ENCODE results near the gene RNF152.

The RNF152 gene

GRCh38 chr18:61859113-61859512 is 33.7 kb downstream of the RNF152 start:
- no peaks in the 10 kb centered on the region for H3K36me3 ChIP-seq (ENCODE audit: insufficient read depth)
- no peaks in the 10 kb centered on the region for H3K27me3 ChIP-seq (ENCODE audit: insufficient read depth, low read depth)
- H3K4me2 ChIP-seq: no peak overlapping the region
- H3K4me3 ChIP-seq (IDR thresholded peaks at IDR 0.05; ENCODE audit: insufficient read depth, low read depth, low read length): no peak overlapping the region
- no peaks in the 10 kb centered on the region for H3K4me1 ChIP-seq (ENCODE audit: low read depth, poor library complexity, severe bottlenecking)
- H3K79me2 ChIP-seq (ENCODE audit: insufficient read depth, low read depth): no peaks in the 10 kb centered on the region
- no peak overlapping the region for H2AFZ ChIP-seq (ENCODE audit: low read depth)
- H4K20me1 ChIP-seq (ENCODE audit: insufficient read depth): no peaks in the 10 kb centered on the region
- H3K27ac ChIP-seq: no peak overlapping the region
- no peak for TF ChIP-seq CTCF (conservative IDR thresholded peaks at IDR 0.05; ENCODE audit: low read depth, low read length)
- H3K9ac ChIP-seq: no peak overlapping the region

GRCh38 chr18:61856678-61857077 is 36.1 kb downstream of the RNF152 start:
- H4K20me1 ChIP-seq (ENCODE audit: insufficient read depth): no peaks in the 10 kb centered on the region
- H3K4me1 ChIP-seq (ENCODE audit: low read depth, poor library complexity, severe bottlenecking): no peaks in the 10 kb centered on the region
- no peaks in the 10 kb centered on the region for H3K36me3 ChIP-seq (ENCODE audit: insufficient read depth)
- TF ChIP-seq CTCF (conservative IDR thresholded peaks at IDR 0.05; ENCODE audit: low read depth, low read length): no peak
- no peaks in the 10 kb centered on the region for H3K27me3 ChIP-seq (ENCODE audit: insufficient read depth, low read depth)
- no peak overlapping the region for H3K4me3 ChIP-seq (IDR thresholded peaks at IDR 0.05; ENCODE audit: insufficient read depth, low read depth, low read length)
- no peaks in the 10 kb centered on the region for H3K79me2 ChIP-seq (ENCODE audit: insufficient read depth, low read depth)
- H3K4me2 ChIP-seq: no peak overlapping the region
- no peak overlapping the region for H2AFZ ChIP-seq (ENCODE audit: low read depth)
- no peak overlapping the region for H3K9ac ChIP-seq
- H3K27ac ChIP-seq: no peak overlapping the region

GRCh38 chr18:61855449-61856378 is 37.1 kb downstream of the RNF152 start:
- Histone ChIP-seq H3K4me3 (IDR thresholded peaks at IDR 0.05; ENCODE audit: insufficient read depth, low read depth, low read length) (no peak overlapping the region), H4K20me1 (ENCODE audit: insufficient read depth) (no peaks in the 10 kb centered on the region), H3K27me3 (ENCODE audit: insufficient read depth, low read depth) (no peaks in the 10 kb centered on the region), H3K4me1 (ENCODE audit: low read depth, poor library complexity, severe bottlenecking) (no peaks in the 10 kb centered on the region), H3K79me2 (ENCODE audit: insufficient read depth, low read depth) (no peaks in the 10 kb centered on the region), H3K4me2 (no peak overlapping the region), H2AFZ (ENCODE audit: low read depth) (no peak overlapping the region), H3K9ac (no peak overlapping the region), H3K36me3 (ENCODE audit: insufficient read depth) (no peaks in the 10 kb centered on the region), H3K27ac (no peak overlapping the region)
- TF ChIP-seq CTCF (conservative IDR thresholded peaks at IDR 0.05; ENCODE audit: low read depth, low read length): no peak

GRCh38 chr18:61854578-61855448 is 38.0 kb downstream of the RNF152 start:
- Histone ChIP-seq H3K79me2 (ENCODE audit: insufficient read depth, low read depth) (no peaks in the 10 kb centered on the region), H3K27me3 (ENCODE audit: insufficient read depth, low read depth) (no peaks in the 10 kb centered on the region), H3K9ac (no peak overlapping the region), H3K36me3 (ENCODE audit: insufficient read depth) (no peaks in the 10 kb centered on the region), H3K4me2 (no peak overlapping the region), H2AFZ (ENCODE audit: low read depth) (no peak overlapping the region), H3K27ac (no peak overlapping the region), H4K20me1 (ENCODE audit: insufficient read depth) (no peaks in the 10 kb centered on the region), H3K4me1 (ENCODE audit: low read depth, poor library complexity, severe bottlenecking) (no peaks in the 10 kb centered on the region), H3K4me3 (IDR thresholded peaks at IDR 0.05; ENCODE audit: insufficient read depth, low read depth, low read length) (no peak overlapping the region)
- no peak for TF ChIP-seq CTCF (conservative IDR thresholded peaks at IDR 0.05; ENCODE audit: low read depth, low read length)

Measured in KMS-11 (cell line).